Memory B cell (primary cell): ENCODE measurements around the gene SLC12A1.
A peak's percentile ranks its signal among the peaks of the same experiment; 100 is the strongest.

Source experiments
- ATAC-seq: fragments of 150-1000 bp; cut with Tn5 transposase; 2 replicates; pipeline ENCODE4 v1.10.0; 2021; ENCODE audit warnings: low read depth, mild to moderate bottlenecking, moderate library complexity
- DNase-seq, 2 donors: peaks; one replicate each; pipeline ENCODE4 v3.0.0; 2022; ENCODE audit warnings: low spot score in 2 of 2
- H3K27ac Mint-ChIP-seq: one replicate; pipeline ENCODE4 v1.8.0; 2022; ENCODE audit warnings: mild to moderate bottlenecking, moderate library complexity, mixed read lengths
- H3K27me3 Mint-ChIP-seq: one replicate; pipeline ENCODE4 v1.8.0; 2022; ENCODE audit warnings: mixed read lengths
- H3K36me3 Mint-ChIP-seq: one replicate; pipeline ENCODE4 v1.8.0; 2022; ENCODE audit warnings: mild to moderate bottlenecking, mixed read lengths
- H3K4me1 Mint-ChIP-seq: one replicate; pipeline ENCODE4 v1.8.0; 2022; ENCODE audit warnings: mixed read lengths
- H3K4me3 Mint-ChIP-seq: one replicate; pipeline ENCODE4 v1.8.0; 2022; ENCODE audit warnings: mild to moderate bottlenecking, moderate library complexity, mixed read lengths
- H3K9me3 Mint-ChIP-seq: one replicate; pipeline ENCODE4 v1.8.0; 2022; ENCODE audit warnings: mixed read lengths

The SLC12A1 gene

DNA sequence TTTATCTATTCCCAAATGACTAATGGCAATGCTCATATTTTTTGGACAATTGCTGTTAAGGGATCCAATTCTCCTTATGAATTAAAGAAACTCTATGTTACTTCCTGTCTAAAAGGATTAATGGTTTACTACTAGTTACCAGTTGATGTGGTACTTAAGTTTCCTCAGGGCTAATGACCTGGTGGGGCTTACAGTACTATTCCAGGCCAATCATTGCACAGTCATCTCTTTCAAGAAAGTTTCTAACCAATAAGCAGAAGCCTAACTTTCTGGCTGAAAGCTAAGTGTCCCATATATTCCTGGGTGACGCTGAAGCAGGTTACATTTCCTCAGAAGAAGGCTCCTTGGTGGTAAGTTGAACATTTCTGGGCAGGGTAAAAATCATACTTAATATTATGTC lies at the start of gene SLC12A1:
TSS of gene SLC12A1 (plus strand) at position 322 of the 400 bp plus-strand sequence. CDS start 1,418 bp downstream, outside the sequence.
- Mint-ChIP-seq H3K9me3 (no peaks in the 10 kb centered on the region), H3K4me3 (no peak within 1 kb of the TSS), H3K36me3 (no peaks in the 10 kb centered on the region), H3K27ac (no peak within 1 kb of the TSS), H3K4me1 (no peaks in the 10 kb centered on the region), H3K27me3 (no peaks in the 10 kb centered on the region)
- DNase-seq (no peak), ATAC-seq (no peak)

DNA sequence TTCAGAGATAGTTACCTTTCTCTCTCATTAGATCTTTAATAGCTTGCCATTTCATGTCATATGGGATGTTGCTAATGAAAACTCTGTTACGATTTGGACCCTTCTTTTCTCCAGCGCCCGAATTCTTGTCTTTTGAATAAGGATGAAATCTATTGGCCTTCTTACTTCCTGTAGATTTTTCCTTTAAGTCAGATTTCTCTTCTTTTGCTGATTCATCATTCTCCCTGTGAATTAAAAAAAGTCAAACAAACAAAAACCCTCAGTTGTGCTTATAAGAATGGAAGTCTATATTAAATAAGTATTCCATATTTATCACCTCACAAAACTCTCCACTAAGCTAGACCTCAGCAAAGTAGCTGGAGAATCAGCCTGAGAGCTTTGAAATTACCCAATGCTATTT lies 37.5 kb upstream of the SLC12A1 start:
- Mint-ChIP-seq H3K4me3 (no peak overlapping the region), H3K4me1 (no peaks in the 10 kb centered on the region), H3K27ac (no peak overlapping the region), H3K36me3 (peaks cover 15% of the 10 kb centered on the region), H3K9me3 (no peaks in the 10 kb centered on the region), H3K27me3 (no peaks in the 10 kb centered on the region)
- DNase-seq (no peak), ATAC-seq (no peak)

DNA sequence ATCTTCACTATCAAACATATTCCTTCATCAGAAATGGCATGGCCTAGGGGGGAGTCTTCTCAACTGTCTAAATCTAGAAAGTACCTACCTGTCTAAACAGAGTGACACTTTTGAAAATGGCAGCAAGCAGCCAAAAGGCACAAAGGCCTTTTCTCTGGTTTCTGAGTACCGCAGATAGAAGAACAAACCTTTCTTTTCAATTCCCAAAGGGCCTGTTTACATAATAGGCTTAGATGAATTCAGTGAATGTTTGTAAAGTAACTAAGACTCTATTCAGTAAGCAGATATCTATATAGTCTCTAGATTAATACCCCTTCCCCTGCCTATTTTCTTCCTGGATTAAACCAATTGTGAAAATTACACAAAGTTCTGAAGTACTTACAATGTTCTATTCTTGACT lies 35.1 kb upstream of the SLC12A1 start:
- Mint-ChIP-seq H3K9me3 (no peaks in the 10 kb centered on the region), H3K4me3 (no peak overlapping the region), H3K27ac (no peak overlapping the region), H3K27me3 (no peaks in the 10 kb centered on the region), H3K4me1 (peaks cover 3% of the 10 kb centered on the region), H3K36me3 (peaks cover 15% of the 10 kb centered on the region)
- no peak for DNase-seq
- no peak for ATAC-seq

DNA sequence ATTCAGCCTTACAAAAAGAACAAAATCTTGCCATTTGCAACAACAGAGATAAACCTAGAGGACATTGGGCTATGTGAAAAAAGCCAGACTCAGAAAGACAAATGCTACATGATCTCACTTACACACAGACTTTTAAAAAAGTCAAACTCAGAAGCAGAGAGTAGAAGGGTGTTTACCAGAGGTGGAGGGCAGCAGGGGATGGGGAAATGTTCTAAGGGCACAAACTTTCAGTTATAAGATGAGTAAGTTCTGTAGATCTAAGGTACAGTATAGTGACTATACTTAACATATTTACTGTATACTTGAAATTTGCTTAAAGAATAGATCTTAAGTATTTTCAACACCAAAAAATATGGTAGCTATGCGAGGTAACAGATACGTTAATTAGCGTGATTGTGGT lies 31.0 kb upstream of the SLC12A1 start:
- no peaks in the 10 kb centered on the region for H3K9me3 Mint-ChIP-seq
- H3K4me1 Mint-ChIP-seq, result peaks cover 12% of the 10 kb centered on the region
- no peaks in the 10 kb centered on the region for H3K27me3 Mint-ChIP-seq
- ATAC-seq, result no peak
- H3K36me3 Mint-ChIP-seq, result peaks cover 9% of the 10 kb centered on the region
- DNase-seq, result no peak
- H3K4me3 Mint-ChIP-seq, result no peak overlapping the region
- no peak overlapping the region for H3K27ac Mint-ChIP-seq

DNA sequence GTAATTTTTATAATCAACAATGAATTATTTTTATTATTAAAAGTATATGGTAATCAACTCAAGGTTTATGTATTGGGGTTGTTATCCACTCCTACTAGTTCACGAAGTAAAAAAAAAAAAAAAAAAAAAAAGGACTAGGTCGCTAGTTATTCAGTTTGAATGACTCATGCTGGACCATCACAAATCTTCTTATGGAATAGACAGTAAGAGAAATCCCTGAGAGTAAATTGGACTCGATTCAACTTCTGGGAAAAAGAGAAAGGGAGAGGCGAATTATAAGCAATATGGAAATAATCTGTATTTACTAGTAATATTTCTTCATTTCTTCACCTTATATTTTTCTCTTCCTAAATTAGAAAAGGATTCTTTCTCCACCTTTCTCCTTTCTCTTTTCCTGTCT lies 30.0 kb upstream of the SLC12A1 start:
- ATAC-seq, result no peak
- Mint-ChIP-seq H3K4me3 (no peak overlapping the region), H3K27ac (no peak overlapping the region), H3K4me1 (peaks cover 12% of the 10 kb centered on the region), H3K36me3 (peaks cover 9% of the 10 kb centered on the region), H3K27me3 (peaks cover under 1% of the 10 kb centered on the region), H3K9me3 (no peaks in the 10 kb centered on the region)
- no peak for DNase-seq

DNA sequence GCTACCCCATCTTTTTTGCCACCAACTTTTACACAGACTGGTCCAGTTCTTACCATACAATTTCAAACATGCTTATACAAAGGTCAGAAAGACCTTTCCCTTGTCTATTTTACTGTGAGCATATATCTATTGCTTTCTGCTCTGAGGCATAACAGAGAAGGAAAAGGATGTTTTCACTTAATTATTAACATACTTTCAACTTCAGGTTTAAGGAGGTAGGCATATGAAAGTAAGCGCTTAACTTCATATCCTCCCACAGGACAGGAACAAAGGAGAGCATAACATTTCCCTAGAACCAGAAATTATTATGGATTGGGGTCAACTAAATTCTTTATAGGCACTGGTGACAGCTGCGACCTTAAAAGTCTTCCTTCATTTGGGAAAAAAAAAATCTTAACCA lies 29.1 kb upstream of the SLC12A1 start:
- H3K27me3 Mint-ChIP-seq, result peaks cover 3% of the 10 kb centered on the region
- peak overlapping the region; percentile 98 for H3K27ac Mint-ChIP-seq
- no peaks in the 10 kb centered on the region for H3K9me3 Mint-ChIP-seq
- peaks cover 9% of the 10 kb centered on the region for H3K36me3 Mint-ChIP-seq
- peak overlapping the region; percentile 94 for H3K4me3 Mint-ChIP-seq
- ATAC-seq (no peak), DNase-seq (no peak)
- peaks cover 12% of the 10 kb centered on the region for H3K4me1 Mint-ChIP-seq

DNA sequence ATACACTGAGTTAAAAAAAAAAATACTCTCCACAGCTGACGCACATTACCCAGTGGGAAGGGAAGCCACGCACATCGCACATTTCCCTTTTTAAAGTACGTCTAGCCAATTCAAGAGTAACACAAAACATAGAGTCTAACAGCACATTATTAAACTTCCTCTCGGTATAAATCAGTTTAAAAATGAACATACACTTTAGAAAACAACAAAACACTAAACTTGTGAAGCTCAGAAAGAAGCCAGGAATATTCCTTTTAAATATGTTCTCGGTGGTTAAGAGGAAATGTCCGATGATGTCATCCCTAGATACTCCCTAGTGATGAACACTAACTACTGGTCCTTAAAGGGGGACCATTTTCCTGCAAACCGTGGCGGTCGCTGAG lies 28.7 kb upstream of the SLC12A1 start:
- Mint-ChIP-seq H3K4me3 (peak overlapping the region; percentile 94), H3K9me3 (no peaks in the 10 kb centered on the region), H3K36me3 (peaks cover 9% of the 10 kb centered on the region), H3K27me3 (peaks cover 4% of the 10 kb centered on the region), H3K27ac (peak overlapping the region; percentile 98), H3K4me1 (peaks cover 12% of the 10 kb centered on the region)
- peak; percentile 58 for ATAC-seq
- DNase-seq, result no peak

DNA sequence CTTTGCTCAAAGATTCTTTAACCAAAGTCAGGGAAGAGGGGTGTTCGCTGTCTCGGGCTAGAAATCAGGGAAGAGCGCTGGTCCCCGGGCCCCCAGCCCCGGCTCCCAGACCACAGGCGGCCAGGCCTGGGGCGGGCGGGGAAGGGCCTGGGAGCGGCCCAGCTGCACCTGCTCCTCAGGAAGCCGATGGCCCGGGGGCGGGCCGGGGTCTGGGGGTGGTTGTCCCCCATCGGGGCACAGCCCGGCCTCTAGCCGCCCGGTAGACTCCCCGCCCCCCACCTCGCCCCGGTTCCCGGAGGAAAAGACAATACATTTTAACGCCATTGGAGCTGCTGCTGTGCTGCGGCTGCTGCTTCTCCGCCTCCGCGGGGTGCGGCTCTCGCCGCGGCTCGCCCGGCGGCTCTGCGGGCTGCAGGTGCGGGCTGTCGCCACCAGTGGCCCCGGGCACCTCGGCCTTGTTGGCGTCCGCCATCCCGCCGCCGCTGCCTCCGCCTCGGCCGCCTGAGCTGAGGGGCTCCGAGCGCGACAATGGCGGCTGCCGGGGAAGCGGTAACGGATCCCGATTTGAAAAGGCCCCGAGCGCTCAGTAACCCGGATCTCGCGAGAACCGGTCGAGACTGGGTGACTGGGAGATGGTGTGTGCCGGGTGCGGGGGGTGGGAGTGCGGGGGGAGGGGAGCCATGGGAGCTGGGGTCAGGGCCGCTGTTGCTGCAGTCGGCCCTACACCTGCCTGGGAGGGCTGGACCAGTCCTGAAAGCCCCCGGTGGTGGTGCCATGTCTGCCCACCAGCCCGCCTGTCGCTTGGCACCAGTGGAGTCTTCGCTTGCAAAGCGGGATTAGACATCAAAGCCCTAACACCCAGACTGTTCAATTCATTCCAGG lies 28.1 kb upstream of the SLC12A1 start, which contains the start of gene MYEF2:
TSS of gene MYEF2 (minus strand) at position 530 of the 882 bp plus-strand sequence. CDS start at position 472, 58 bp downstream.
- H3K4me3 Mint-ChIP-seq, result peak within 1 kb of the TSS; percentile 94
- peak; percentile 67 for DNase-seq
- peak; percentile 75 for ATAC-seq
- H3K9me3 Mint-ChIP-seq, result no peaks in the 10 kb centered on the region
- H3K27ac Mint-ChIP-seq, result peak within 1 kb of the TSS; percentile 98
- H3K36me3 Mint-ChIP-seq, result peaks cover 6% of the 10 kb centered on the region
- peaks cover 12% of the 10 kb centered on the region for H3K4me1 Mint-ChIP-seq
- peaks cover 5% of the 10 kb centered on the region for H3K27me3 Mint-ChIP-seq

DNA sequence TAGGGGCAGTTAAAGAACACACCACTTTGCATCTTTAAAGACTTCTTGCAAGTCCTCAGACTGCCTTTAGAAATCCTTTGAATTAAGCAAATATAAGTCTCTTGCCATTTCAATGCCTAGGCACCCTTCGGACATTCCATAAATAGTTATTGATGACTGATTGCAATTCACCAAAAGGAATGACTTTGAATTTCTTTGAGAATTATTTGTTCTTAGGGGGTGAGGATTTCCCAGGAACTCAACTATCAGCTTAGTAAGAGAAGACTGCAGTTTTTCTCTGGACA lies 27.5 kb upstream of the SLC12A1 start:
- Mint-ChIP-seq H3K4me3 (peak overlapping the region; percentile 47), H3K27ac (no peak overlapping the region), H3K27me3 (peaks cover 5% of the 10 kb centered on the region), H3K9me3 (no peaks in the 10 kb centered on the region), H3K4me1 (peaks cover 12% of the 10 kb centered on the region), H3K36me3 (peaks cover 4% of the 10 kb centered on the region)
- ATAC-seq (no peak), DNase-seq (no peak)

DNA sequence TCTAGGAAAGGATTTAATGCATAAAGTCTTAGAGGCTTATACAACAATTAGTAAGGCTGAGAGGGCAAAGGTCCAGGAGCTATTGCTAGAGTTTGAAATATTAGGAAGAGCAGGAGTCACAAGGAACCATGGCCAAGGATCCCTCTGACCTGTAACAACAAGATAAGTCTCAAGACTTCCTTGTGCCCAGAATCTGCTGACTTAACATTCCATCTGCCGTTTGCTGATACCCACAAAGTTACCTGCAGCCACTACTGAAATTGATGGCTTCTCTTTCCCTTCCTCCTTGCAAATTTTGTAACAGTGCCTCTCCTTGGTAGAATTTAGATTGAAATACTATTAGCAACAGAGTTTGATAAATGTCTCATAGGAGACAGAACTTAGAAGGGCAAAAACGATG lies 23.4 kb upstream of the SLC12A1 start:
- no peaks in the 10 kb centered on the region for H3K36me3 Mint-ChIP-seq
- no peaks in the 10 kb centered on the region for H3K4me1 Mint-ChIP-seq
- peaks cover 7% of the 10 kb centered on the region for H3K27me3 Mint-ChIP-seq
- DNase-seq, result no peak
- ATAC-seq, result no peak
- no peaks in the 10 kb centered on the region for H3K9me3 Mint-ChIP-seq
- H3K4me3 Mint-ChIP-seq, result no peak overlapping the region
- H3K27ac Mint-ChIP-seq, result no peak overlapping the region

DNA sequence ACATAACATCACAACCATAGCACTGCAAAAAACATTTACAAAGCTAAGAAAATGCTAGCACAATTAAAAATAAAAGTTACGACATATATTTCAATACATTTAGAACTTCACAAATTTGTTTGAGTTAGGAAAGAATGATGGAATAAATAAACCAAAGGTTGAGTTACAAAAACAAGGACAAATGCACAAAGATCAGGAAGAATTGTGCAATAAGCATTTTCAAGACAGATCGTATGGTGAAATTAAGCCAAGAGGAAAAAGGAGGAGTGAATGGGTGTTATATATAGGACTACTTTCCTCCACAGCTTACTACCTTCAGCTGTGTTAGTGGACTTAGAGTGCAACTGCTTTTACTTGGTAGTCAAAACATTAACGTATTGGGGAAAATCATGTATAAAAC lies 20.6 kb upstream of the SLC12A1 start:
- Mint-ChIP-seq H3K27ac (no peak overlapping the region), H3K27me3 (peaks cover 7% of the 10 kb centered on the region), H3K36me3 (no peaks in the 10 kb centered on the region), H3K9me3 (no peaks in the 10 kb centered on the region), H3K4me3 (no peak overlapping the region), H3K4me1 (no peaks in the 10 kb centered on the region)
- DNase-seq (no peak), ATAC-seq (no peak)

DNA sequence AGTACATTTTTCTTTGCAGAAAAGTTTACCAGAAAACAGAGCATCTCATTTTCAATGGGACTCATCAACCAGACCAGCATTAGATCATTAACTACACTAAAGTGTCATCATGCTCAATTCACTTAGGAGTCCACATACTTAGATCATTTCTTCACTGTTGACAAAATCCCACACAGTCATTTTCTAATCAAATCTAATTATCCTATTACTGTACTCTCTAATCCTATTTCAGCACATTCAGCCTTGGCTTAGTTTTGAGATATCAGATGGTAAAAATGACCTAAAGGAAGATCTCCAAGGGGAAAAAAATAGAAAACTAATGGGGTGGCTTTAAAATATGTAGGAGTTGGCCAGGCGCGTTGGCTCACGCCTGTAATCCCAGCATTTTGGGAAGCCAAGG lies 19.8 kb upstream of the SLC12A1 start:
- Mint-ChIP-seq H3K36me3 (no peaks in the 10 kb centered on the region), H3K27me3 (peaks cover 8% of the 10 kb centered on the region), H3K4me3 (no peak overlapping the region), H3K4me1 (no peaks in the 10 kb centered on the region), H3K9me3 (peaks cover 2% of the 10 kb centered on the region), H3K27ac (no peak overlapping the region)
- no peak for ATAC-seq
- DNase-seq, result no peak

DNA sequence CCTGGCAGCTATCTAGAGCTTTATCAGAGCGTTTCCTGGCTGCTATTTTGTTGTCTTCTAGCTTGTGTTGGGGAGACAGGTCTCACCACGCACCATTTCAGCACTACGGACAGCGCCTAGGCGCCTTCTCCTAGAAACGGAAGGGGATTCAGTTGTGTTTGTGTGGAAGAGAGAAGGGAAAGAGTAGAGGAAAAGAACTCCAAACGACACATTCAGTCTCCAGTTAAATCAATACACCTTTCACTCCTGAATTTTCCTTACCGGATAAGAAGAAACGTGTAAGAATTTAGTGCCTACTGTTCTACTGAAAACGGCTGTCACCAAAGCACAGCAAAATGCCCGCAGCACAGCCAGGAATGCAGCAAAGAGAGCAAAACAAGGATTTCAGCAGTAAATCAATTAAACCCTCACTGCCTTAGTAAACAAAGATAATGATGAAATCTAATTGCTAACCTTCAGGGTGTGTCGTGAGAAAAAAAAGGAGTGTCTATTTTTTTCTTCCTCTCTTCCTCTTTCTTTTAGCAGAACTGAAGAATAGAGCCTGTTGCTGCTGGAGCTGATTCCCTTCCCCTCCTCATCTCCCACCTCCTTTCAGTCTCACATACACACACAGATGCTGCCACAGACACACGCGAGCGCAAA lies 15.0 kb upstream of the SLC12A1 start:
- H3K36me3 Mint-ChIP-seq, result no peaks in the 10 kb centered on the region
- no peak overlapping the region for H3K4me3 Mint-ChIP-seq
- no peak overlapping the region for H3K27ac Mint-ChIP-seq
- ATAC-seq (no peak), DNase-seq (no peak)
- no peaks in the 10 kb centered on the region for H3K4me1 Mint-ChIP-seq
- H3K27me3 Mint-ChIP-seq, result peaks cover 11% of the 10 kb centered on the region
- H3K9me3 Mint-ChIP-seq, result peaks cover 5% of the 10 kb centered on the region

DNA sequence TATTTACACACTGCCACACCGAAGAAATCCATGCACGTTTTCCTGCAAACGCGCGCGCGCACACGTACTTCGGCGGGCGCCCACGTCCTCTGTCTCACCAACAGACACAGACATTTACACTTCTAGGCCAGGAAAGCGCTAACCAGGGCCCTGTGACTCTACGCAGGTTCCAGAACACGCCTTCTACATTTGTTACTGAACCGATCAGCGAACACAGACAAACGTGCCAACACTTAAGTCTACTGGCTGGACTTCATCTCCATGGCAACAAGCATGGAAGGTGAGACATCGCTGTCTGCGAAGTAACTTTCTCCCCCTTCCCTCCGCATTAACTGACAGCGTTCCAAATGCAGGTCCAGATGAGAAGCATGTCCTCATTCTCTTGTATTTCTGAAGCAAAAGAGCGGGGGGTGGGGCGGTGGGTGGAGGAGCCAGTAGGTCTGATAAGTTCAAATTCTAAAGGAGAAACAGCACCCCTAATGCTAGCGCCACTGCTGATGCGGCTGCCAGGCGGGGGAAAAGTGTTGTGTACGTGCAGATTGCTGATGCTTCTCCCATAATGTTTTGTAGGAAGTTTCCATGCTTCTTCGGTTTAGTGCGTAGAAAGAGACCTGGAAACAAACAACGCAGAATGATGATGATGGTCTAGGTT lies 14.4 kb upstream of the SLC12A1 start, which contains the start of gene CTXN2:
TSS of gene CTXN2 (plus strand) at position 92 of the 652 bp plus-strand sequence. CDS start 9,636 bp downstream, outside the sequence.
- Mint-ChIP-seq H3K4me3 (no peak within 1 kb of the TSS), H3K27ac (no peak within 1 kb of the TSS), H3K9me3 (peaks cover 5% of the 10 kb centered on the region), H3K4me1 (no peaks in the 10 kb centered on the region), H3K27me3 (peaks cover 10% of the 10 kb centered on the region), H3K36me3 (no peaks in the 10 kb centered on the region)
- ATAC-seq, result no peak
- no peak for DNase-seq
